ENCODE results near the gene TMEM87B. TPM values are rescaled to one million over a fixed set of nuclear protein-coding genes. Genes with fewer than 3 reads are reported as not detected.

TMEM87B gene
- total RNA-seq, 1 experiment from 2014 or later = 14.8 TPM

DNA sequence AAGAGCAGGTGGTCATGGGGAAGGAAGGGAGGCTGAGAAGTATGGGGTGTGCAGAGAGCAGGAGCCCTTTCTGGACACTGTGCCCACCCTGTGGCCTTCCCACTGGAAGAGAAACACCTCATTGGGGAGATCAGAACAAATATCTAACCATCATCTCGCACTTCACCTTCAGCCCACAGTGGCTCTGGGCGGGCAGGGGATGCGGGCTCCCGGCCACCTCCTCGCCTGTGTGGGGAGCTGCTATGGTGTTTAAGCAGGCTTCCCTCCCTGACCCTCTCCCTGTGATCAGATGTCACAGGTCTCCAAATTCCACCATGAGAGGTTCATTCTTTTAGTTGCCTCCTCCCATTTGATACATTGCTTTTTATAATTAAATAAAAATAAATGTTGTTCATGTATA is 88.1 kb downstream of the TMEM87B start (continued):
- TF ChIP-seq, protein P1, sequence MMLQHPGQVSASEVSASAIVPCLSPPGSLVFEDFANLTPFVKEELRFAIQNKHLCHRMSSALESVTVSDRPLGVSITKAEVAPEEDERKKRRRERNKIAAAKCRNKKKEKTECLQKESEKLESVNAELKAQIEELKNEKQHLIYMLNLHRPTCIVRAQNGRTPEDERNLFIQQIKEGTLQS (IDR thresholded peaks at IDR 0.05) = no peak
- no peak for TF ChIP-seq SP1 (IDR thresholded peaks at IDR 0.05; ENCODE audit: low read depth)
- TF ChIP-seq EZH2 (IDR thresholded peaks at IDR 0.05) = no peak
- TF ChIP-seq POLR2A (IDR thresholded peaks at IDR 0.05; ENCODE audit: borderline replicate concordance, extremely low read depth, insufficient read depth, insufficient read length) = no peak
- TF ChIP-seq ZNF274 (IDR thresholded peaks at IDR 0.05; ENCODE audit: low read depth, low read length) = no peak
- TF ChIP-seq, protein P2, sequence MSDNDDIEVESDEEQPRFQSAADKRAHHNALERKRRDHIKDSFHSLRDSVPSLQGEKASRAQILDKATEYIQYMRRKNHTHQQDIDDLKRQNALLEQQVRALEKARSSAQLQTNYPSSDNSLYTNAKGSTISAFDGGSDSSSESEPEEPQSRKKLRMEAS (IDR thresholded peaks at IDR 0.05) = no peak

DNA sequence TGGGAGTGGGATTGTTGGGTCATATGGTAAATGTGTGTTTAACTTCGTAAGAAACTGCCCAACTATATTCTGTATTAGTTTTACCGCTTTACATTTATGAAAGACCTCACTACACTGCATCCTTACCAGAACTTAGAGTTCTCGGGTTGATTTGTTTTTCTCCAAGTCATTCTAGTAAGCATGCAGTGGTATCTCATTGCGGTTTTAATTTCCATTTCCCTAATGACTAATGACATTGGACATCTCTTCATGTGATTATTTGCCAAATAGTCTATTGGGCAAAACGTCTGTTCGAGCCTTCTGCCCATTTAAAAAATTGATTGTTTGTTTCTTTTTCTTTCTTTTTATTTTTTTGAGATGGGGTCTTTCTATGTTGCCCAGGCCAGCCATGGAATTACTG is 89.9 kb downstream of the TMEM87B start:
- Histone ChIP-seq H3K27ac (ENCODE audit: low read depth, low read length) (no peak overlapping the region), H3K36me3 (ENCODE audit: control insufficient read depth in 1 of 2, insufficient read depth in 2 of 2, low read length in 2 of 2) (no peaks in the 10 kb centered on the region), H3K4me3 (replicated peaks in 1 of 2; ENCODE audit: low read depth in 1 of 2, low read length in 2 of 2) (no peak overlapping the region), H2AFZ (ENCODE audit: low read depth, low read length, poor library complexity, severe bottlenecking) (no peak overlapping the region), H3K4me2 (ENCODE audit: low read length) (no peak overlapping the region), H3K9me2 (ENCODE audit: insufficient read depth) (no peaks in the 10 kb centered on the region), H4K20me1 (ENCODE audit: insufficient read depth) (no peaks in the 10 kb centered on the region), H3K79me2 (ENCODE audit: insufficient read depth, low read length) (no peaks in the 10 kb centered on the region), H3K4me1 (ENCODE audit: control insufficient read depth in 1 of 2, insufficient read depth in 2 of 2, low read length in 2 of 2) (no peaks in the 10 kb centered on the region), H3K9me3 (ENCODE audit: control insufficient read depth in 1 of 2, insufficient read depth in 1 of 2, low read depth in 1 of 2, low read length in 2 of 2) (no peaks in the 10 kb centered on the region), H3K9ac (ENCODE audit: low read length) (no peak overlapping the region), H3K27me3 (ENCODE audit: insufficient read depth, low read length) (no peaks in the 10 kb centered on the region)
- DNase-seq (ENCODE audit: low read depth, low spot score) = no peak
- RAD21 ChIA-PET (ENCODE audit: low non-redundant PET in 1 of 2, low total read pairs in 2 of 2, uncharacterized antibody in 2 of 2, unreplicated experiment in 2 of 2) = no interaction called here
- no peak for ATAC-seq
- CTCF ChIA-PET = no interaction called here
- POLR2A ChIA-PET = no interaction called here
- no peak for TF ChIP-seq RAD21 (IDR thresholded peaks at IDR 0.05; ENCODE audit: low read depth)
- no peak for TF ChIP-seq POLR2A (IDR thresholded peaks at IDR 0.05; ENCODE audit: borderline replicate concordance, extremely low read depth, insufficient read depth, insufficient read length)
- no peak for TF ChIP-seq ELF1 (IDR thresholded peaks at IDR 0.05; ENCODE audit: borderline replicate concordance, low read depth)
- TF ChIP-seq, protein P2 (IDR thresholded peaks at IDR 0.05) = no peak
- no peak for TF ChIP-seq SP1 (IDR thresholded peaks at IDR 0.05; ENCODE audit: low read depth)
- TF ChIP-seq CBX3 (IDR thresholded peaks at IDR 0.05; ENCODE audit: low read depth) = no peak
- TF ChIP-seq SRF (IDR thresholded peaks at IDR 0.05; ENCODE audit: low read depth) = no peak
- TF ChIP-seq TCF7L2 (IDR thresholded peaks at IDR 0.05; ENCODE audit: borderline replicate concordance, extremely low read depth, insufficient read depth, insufficient read length) = no peak
- TF ChIP-seq, protein P1 (IDR thresholded peaks at IDR 0.05) = no peak
- no peak for TF ChIP-seq POLR2AphosphoS5 (IDR thresholded peaks at IDR 0.05; ENCODE audit: low read depth, low read length)
- TF ChIP-seq EZH2phosphoT487 (IDR thresholded peaks at IDR 0.05; ENCODE audit: borderline replicate concordance) = no peak
- no peak for TF ChIP-seq EZH2 (IDR thresholded peaks at IDR 0.05)
- TF ChIP-seq ZNF274 (IDR thresholded peaks at IDR 0.05; ENCODE audit: low read depth, low read length) = no peak
- TF ChIP-seq, protein P3, sequence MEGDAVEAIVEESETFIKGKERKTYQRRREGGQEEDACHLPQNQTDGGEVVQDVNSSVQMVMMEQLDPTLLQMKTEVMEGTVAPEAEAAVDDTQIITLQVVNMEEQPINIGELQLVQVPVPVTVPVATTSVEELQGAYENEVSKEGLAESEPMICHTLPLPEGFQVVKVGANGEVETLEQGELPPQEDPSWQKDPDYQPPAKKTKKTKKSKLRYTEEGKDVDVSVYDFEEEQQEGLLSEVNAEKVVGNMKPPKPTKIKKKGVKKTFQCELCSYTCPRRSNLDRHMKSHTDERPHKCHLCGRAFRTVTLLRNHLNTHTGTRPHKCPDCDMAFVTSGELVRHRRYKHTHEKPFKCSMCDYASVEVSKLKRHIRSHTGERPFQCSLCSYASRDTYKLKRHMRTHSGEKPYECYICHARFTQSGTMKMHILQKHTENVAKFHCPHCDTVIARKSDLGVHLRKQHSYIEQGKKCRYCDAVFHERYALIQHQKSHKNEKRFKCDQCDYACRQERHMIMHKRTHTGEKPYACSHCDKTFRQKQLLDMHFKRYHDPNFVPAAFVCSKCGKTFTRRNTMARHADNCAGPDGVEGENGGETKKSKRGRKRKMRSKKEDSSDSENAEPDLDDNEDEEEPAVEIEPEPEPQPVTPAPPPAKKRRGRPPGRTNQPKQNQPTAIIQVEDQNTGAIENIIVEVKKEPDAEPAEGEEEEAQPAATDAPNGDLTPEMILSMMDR (IDR thresholded peaks at IDR 0.05 in 2 of 3, conservative IDR thresholded peaks at IDR 0.05 in 1 of 3; ENCODE audit: borderline replicate concordance in 1 of 3, insufficient read depth in 1 of 3, low read depth in 2 of 3, low read length in 2 of 3) = no peak
- no peak for TF ChIP-seq FOSL1 (IDR thresholded peaks at IDR 0.05; ENCODE audit: low read depth)
- TF ChIP-seq, protein P4, sequence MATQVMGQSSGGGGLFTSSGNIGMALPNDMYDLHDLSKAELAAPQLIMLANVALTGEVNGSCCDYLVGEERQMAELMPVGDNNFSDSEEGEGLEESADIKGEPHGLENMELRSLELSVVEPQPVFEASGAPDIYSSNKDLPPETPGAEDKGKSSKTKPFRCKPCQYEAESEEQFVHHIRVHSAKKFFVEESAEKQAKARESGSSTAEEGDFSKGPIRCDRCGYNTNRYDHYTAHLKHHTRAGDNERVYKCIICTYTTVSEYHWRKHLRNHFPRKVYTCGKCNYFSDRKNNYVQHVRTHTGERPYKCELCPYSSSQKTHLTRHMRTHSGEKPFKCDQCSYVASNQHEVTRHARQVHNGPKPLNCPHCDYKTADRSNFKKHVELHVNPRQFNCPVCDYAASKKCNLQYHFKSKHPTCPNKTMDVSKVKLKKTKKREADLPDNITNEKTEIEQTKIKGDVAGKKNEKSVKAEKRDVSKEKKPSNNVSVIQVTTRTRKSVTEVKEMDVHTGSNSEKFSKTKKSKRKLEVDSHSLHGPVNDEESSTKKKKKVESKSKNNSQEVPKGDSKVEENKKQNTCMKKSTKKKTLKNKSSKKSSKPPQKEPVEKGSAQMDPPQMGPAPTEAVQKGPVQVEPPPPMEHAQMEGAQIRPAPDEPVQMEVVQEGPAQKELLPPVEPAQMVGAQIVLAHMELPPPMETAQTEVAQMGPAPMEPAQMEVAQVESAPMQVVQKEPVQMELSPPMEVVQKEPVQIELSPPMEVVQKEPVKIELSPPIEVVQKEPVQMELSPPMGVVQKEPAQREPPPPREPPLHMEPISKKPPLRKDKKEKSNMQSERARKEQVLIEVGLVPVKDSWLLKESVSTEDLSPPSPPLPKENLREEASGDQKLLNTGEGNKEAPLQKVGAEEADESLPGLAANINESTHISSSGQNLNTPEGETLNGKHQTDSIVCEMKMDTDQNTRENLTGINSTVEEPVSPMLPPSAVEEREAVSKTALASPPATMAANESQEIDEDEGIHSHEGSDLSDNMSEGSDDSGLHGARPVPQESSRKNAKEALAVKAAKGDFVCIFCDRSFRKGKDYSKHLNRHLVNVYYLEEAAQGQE (IDR thresholded peaks at IDR 0.05; ENCODE audit: low read depth) = no peak
- no peak for TF ChIP-seq YY1 (IDR thresholded peaks at IDR 0.05; ENCODE audit: extremely low read depth, insufficient replicate concordance, low read depth, low read length)
- no peak for TF ChIP-seq CEBPB (IDR thresholded peaks at IDR 0.05; ENCODE audit: low read depth)
- intact Hi-C loops (cut with micrococcal nuclease) = no loop called here
- no TSS peak for BruUV-seq (replicated peaks)

All from HCT116 (cell line).